Glomerular endothelial cell (primary cell): ENCODE measurements around the gene TRIM22. TPM values are rescaled to one million over a fixed set of nuclear protein-coding genes. Genes with fewer than 3 reads are reported as not detected.
"Not testable (repeated sequence)": the region's sequence is repeated elsewhere in the genome, so short reads cannot be mapped to it uniquely, and the experiment has no call there.

ENCODE experiments used
- DNase-seq: peaks from one replicate; pipeline ENCODE4 v3.0.0-alpha.2; 2011; ENCODE audit warnings: low read depth, low spot score; ENCODE audit errors: extremely low read depth
- total RNA-seq: library from RNA; depleted of rRNA; stranded (reverse); fragments of >200 nt; gene quantifications from 2 replicates; pipeline ENCODE4 v1.2.3, GENCODE V29; 2015

Gene TRIM22, protein sequence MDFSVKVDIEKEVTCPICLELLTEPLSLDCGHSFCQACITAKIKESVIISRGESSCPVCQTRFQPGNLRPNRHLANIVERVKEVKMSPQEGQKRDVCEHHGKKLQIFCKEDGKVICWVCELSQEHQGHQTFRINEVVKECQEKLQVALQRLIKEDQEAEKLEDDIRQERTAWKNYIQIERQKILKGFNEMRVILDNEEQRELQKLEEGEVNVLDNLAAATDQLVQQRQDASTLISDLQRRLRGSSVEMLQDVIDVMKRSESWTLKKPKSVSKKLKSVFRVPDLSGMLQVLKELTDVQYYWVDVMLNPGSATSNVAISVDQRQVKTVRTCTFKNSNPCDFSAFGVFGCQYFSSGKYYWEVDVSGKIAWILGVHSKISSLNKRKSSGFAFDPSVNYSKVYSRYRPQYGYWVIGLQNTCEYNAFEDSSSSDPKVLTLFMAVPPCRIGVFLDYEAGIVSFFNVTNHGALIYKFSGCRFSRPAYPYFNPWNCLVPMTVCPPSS
- total RNA-seq: 67.7 and 128 TPM in 2 replicates

DNA sequence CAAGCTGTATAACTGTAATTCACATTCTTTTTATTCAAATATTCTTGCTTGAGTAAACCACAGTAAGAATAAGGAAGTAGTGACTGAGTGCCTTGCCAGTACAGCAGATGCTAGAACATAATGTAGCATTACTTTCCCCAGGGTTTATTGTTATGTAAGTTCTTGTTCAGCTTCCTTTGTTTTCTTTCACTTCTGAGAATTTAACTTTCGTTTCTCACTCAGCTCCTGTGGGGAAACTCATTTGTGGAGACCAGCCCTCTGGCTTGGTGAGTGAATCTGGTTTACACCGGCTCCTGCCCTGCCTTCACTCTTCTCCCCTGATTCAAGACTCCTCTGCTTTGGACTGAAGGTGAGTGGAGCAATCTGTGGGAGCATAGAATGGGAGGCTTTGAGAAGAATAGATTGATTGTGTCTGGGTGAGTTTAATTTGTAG lies at the start of gene TRIM22:
TSS of gene TRIM22 (plus strand) at position 240 of the 433 bp plus-strand sequence. CDS start 6,443 bp downstream, outside the sequence.
- peak; percentile 44 for DNase-seq

DNA sequence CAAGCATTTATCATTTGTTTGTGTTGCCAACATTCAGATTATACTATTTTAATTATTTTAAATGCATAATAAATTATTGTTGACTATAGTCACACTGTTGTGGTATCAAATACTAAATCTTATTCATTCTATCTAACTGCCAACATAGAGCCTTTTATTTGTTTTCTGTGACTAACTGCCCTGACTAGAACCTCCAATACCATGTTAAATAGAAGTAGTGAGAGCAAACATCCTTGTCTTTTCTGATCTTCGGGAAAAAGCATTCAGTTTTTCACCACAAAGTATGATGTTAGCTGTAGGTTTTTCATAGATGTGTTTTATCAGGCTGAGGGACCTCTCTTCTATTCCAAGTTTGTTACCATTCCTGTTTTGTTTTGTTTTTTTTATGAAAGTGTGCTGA lies 49.6 kb upstream of the TRIM22 start:
- DNase-seq: no peak

- DNase-seq: no peak
Measured at GRCh38 chr11:5643585-5643984, 46.0 kb upstream of the TRIM22 start.

GRCh38 chr11:5646139-5646538 lies 43.5 kb upstream of the TRIM22 start:
- no peak for DNase-seq

GRCh38 chr11:5655474-5655873 lies 34.1 kb upstream of the TRIM22 start:
- DNase-seq: no peak

GRCh38 chr11:5656956-5657355 lies 32.6 kb upstream of the TRIM22 start:
- not testable (repeated sequence) for DNase-seq

- no peak for DNase-seq
Measured at GRCh38 chr11:5658318-5658717, 31.3 kb upstream of the TRIM22 start.

GRCh38 chr11:5663511-5663910 lies 26.1 kb upstream of the TRIM22 start:
- no peak for DNase-seq

DNA sequence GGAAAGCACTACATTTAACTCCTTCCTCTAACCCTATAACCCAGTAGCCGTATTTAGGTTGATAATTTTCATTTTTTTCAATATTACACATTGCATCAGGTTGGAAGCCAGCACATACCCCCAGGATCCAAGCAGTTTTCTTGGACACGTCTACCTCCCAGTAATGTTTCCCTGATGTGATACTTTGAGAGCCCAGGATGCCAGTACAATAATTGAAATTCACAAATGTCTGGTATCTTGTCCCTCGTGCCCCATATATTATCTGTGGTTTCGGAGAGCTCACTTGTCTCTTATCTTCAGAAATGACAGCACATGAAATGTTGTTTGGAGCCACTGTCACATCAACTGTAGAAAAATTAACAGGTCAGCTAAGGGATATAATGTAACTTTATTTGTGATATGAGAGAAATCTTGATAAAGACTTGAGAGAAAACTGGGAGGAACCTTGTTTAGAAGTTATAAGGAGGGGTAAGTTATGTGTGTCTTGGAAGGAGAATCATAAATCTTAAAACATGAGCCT lies 24.5 kb upstream of the TRIM22 start:
- no peak for DNase-seq

GRCh38 chr11:5665746-5666401 lies 23.7 kb upstream of the TRIM22 start:
- DNase-seq: no peak

GRCh38 chr11:5666402-5666793 lies 23.2 kb upstream of the TRIM22 start:
- DNase-seq: no peak

DNA sequence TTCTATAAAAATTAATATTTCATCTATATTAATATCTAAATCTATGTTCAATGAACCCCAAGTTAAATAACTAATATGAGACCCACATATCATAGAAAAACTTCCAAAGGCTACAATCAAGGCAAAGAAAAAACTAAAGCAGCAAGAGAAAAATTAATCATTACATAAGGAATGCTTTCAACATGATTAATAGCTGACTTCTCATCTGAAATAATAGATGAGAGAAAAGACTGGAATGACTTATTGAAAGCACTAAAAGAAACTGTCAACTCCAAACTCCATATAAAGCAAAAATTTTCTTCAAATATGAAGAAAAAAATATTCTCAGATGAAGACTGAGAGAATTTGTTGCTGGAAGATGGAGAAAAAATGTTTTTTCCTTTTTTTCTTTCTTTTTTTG lies 17.8 kb upstream of the TRIM22 start:
- no peak for DNase-seq

- DNase-seq: no peak
Measured at GRCh38 chr11:5674391-5674790, 15.2 kb upstream of the TRIM22 start.

DNA sequence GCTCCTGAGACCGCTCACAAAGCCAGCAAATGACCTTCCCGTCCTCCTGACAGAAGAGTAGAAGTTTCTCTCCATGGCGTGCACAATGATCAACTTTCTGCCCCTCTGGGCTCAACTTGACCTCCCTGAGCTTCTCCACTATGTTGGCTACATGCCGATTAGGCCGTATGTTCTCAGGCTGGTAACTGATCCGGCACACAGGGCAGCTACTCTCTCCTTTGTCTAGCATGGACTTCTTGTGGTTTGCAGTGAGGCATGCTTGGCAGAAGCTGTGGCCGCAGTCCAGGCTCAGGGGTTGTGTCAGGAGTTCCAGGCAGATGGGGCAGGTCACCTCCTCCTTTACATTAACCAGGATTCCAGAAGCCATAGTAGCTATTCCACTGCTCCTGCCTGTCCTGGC lies 9.8 kb upstream of the TRIM22 start:
- no peak for DNase-seq

GRCh38 chr11:5682890-5683441 lies 6.6 kb upstream of the TRIM22 start:
- not testable (repeated sequence) for DNase-seq

DNA sequence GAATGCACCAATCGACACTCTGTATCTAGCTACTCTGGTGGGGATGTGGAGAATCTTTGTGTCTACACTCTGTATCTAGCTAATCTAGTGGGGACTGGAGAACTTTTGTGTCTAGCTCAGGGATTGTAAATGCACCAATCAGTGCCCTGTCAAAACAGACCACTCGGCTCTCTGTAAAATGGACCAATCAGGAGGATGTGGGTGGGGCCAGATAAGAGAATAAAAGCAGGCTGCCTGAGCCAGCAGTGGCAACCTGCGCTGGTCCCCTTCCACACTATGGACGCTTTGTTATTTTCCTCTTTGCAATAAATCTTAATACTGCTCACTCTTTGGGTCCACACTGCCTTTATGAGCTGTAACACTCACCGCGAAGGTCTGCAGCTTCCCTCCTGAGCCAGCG lies 6.0 kb upstream of the TRIM22 start:
- DNase-seq: not testable (repeated sequence)

GRCh38 chr11:5684036-5684645 lies 5.4 kb upstream of the TRIM22 start:
- DNase-seq: peak; percentile 2

GRCh38 chr11:5684646-5685362 lies 4.8 kb upstream of the TRIM22 start, which contains the start of gene TRIM5:
Gene TRIM5, minus strand, starts transcription at chr11:5685074. Its CDS starts 4,897 bp downstream, at chr11:5680177.
- peak; percentile 95 for DNase-seq

- DNase-seq: no peak
Measured at GRCh38 chr11:5686426-5686825, 3.2 kb upstream of the TRIM22 start.

DNA sequence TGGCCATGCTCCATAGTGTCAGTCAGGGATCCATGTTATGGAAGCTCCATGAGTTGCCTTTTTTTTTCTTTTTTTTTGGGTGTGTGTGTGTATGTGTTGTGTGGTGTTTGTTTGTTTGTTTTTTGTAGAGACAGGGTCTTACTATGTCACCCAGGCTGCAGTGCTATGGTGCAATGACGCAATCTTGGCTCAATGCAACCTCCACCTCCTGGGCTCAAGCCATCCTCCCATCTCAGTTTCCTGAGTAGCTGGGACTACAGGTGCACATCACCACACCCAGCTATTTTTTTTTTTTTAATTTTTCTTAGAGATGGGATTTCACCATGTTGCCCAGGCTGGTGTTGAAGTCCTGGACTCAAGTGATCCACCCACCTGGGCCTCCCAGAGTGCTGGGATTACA lies 1.1 kb upstream of the TRIM22 start:
- DNase-seq: no peak
